GM18861 (cell line): ENCODE data around the gene ALPG.
"Not testable (repeated sequence)": the region's sequence is repeated elsewhere in the genome, so short reads cannot be mapped to it uniquely, and the experiment has no call there.

ENCODE experiments used
- ATAC-seq: cut with Tn5 transposase; IDR thresholded peaks from one replicate; pipeline ENCODE4 v1.9.1; 2021; ENCODE audit not compliant: unreplicated experiment

Gene ALPG

GRCh38 chr2:232418466-232419244 lies 12.0 kb downstream of the ALPG start:
- no peak for ATAC-seq

GRCh38 chr2:232419245-232420072 lies 12.8 kb downstream of the ALPG start:
- no peak for ATAC-seq

DNA sequence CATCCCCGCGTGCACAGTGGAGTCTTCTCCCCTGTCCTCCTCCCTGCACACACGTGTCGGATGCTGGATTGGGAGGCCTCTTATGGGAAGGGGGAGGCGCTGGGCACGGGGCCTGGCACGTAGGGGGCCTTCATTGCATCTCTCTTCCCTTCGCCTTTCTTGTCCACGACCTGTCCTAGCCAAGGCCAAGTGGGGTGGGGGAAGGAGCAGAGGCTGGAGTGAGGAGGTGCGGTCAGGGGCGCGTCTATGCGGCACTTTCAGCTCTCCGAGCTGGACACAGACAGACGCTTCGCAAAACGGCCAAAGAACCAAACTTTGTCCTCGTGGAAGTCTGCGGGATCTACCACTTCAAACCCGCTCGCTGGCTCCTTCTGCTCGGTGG lies 13.4 kb downstream of the ALPG start:
- no peak for ATAC-seq

DNA sequence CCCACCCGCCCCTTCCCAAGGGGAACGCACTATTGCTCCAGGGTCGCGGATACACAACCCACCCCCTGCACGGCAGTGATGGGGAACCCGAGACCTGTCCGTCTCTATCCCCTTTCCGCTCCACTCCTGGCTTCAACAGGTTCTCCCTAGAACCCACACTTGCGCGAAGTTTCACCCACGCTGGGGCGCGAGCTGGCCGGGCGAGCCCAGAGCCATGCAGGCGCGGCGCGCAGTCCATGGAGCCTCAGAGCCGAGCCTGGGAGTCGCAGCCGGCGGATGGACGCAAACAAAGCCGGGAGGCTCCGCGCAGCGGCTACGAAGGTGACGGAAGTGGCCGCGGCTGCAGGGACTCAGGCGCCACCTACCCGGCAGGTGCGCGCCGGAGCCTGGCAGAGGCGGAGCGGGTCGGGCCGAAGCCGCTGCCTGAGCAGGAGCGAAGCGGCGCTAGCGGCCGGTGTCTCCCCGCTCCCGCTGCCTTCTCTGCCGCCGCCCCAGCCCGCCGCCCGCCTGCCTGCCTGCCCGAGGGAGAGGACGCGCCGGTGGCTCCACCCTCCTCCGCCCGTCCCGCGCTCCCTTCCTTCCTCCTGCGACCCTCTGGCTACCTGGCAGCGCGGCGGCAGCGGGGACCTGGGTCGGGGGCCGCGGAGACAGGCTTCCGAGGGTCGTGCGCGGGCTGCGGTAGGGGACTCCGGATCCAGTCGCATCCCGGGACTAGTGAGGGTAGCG lies 14.0 kb downstream of the ALPG start:
- ATAC-seq, result no peak

DNA sequence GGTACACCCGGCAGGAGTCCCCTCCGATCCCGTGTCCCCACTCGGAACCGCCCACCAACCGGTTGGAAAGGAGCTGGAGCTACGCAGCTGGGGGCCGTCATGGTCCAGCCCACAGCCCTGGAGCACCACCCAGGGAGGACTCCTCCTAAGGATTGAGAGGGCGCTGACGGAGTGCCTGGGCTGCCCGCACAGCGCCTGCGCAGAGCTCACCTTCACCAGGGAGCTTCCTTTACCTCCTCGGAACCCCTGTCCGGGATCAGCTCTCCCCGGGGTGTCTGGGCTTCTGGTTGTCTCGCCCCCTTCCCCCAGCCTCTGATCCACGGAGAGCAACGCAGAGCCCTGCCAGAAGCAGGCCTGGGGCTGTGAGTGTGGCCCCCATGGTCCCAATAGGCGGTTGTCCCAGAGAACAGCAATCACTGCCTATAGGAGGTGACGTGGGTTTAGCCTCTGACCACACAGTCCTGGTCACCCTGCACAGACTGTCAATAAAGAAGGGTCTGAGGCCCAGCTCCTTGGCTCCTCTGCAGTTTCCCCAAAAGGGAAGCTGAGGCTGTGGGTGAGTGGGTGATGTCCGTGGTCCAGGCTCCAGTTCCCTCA lies 14.6 kb downstream of the ALPG start:
- ATAC-seq, result no peak

DNA sequence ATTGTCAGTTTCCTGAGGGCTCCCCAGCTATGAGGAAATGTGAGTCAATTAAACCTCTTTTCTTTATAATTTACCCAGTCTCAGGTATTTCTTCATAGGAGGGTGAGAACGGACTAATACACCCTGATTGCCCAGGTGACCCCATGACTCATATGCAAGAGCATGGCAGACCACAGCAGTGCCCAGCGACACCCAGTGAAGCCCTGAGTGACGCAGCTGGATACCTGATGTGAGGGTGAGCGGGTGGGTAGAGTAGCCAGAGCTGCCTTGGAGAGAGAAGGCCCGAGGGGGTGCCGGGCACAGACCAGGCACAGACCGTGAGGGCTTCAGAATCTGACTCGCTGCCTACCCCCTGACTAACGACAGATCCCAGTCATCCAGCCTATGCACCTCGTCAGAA lies 15.4 kb downstream of the ALPG start:
- ATAC-seq, result no peak

GRCh38 chr2:232422996-232423395 lies 16.4 kb downstream of the ALPG start:
- ATAC-seq, result not testable (repeated sequence)

DNA sequence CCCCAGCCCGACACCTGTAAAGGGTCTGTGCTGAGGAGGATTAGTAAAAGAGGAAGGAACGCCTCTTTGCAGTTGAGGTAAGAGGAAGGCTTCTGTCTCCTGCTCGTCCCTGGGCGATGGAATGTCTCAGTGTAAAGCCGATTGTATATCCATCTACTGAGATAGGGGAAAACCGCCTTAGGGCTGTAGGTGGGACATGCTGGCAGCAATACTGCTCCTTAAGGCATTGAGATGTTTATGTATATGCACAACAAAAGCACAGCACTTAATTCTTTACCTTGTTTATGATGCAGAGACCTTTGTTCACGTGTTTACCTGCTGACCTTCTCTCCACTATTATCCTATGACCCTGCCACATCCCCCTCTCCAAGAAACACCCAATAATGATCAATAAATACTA lies 16.8 kb downstream of the ALPG start:
- not testable (repeated sequence) for ATAC-seq

DNA sequence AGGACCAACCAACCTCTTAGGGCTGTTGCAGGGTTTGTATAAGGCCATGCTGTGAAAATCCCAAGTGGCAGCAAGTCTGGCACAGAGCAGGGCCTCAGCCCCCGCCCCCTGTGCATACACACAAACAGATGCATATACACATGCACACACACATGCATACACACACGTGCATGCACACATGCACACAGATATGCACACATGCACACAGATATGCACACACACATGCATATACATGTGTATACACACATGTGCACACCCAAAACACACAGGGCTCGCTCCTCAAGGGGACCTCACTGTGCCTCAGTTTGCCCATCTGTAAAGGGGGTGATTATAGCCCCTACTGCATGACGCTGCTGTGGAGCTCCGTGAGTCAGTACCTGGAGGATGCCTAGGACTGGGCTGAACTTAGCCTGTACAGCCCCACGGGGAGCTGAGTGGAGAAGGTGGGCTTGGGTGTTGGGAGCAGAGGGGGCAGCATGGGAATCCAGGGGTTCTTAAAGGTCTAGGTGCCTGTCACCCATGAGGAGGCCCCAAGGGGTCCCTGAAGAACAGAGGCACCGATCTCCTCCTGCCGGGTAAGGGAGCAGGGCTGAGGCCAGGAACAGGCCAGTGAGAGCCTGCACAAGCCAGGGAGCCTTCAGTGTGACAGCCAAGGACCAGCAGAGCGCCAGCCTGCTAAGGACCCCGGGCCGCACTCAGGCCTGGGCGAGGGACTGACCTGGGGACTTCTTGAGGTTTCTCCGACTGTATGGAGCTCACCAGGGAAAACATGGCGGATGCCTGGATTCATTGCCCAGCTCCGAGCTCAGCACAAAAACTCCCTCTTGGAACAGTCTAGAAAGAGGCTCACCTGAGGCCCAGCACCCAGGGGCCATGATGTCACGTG lies 25.3 kb downstream of the ALPG start:
- ATAC-seq, result no peak

- no peak for ATAC-seq
These were observed 26.0 kb downstream of the ALPG start for GRCh38 chr2:232432598-232433184.

- ATAC-seq, result not testable (repeated sequence)
These were observed 27.0 kb downstream of the ALPG start for GRCh38 chr2:232433622-232434021.

- ATAC-seq, result no peak
These were observed 27.4 kb downstream of the ALPG start for GRCh38 chr2:232434091-232434490.

DNA sequence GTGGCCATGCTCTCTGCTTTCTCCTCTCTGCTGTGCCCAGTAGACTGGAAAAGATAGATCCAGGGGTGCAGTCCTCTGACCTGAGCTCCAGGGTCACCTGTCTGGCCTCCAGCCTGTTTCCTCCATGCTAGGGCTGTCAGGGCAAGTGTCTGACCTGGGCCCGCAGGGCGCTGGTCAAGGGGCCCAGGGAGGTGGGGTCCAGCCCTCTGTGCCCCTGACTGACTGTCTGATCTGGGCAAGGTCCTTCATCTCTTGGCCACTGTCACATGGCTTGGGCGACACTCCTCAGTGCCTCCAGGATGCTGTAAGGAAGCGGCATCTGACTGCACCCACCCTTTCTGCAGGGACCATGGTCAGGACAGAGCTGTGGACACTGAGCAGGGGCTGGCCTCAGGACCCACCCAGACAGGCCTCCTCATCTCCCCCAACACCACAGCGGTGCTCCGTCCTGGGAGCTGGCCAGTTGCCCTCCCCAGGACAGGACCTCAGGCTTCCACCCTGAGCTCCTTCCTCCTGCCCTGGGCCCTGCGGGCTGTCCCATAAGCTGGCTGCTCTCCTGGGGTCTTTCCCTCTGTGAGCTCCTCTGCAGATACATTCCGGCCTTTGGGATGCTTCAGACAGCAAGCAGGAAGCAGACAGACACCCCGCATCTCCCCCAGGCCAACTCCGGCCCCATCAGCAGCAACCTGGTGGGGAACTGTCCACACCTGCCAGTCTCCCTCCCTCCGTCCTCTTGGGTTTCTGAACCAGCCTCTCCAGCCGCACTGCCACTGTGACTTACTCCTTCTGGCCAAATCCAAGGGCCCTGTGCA lies 28.1 kb downstream of the ALPG start:
- no peak for ATAC-seq

GRCh38 chr2:232435375-232435648 lies 28.7 kb downstream of the ALPG start:
- ATAC-seq, result no peak

- no peak for ATAC-seq
These were observed 29.2 kb downstream of the ALPG start for GRCh38 chr2:232435805-232436204.

- no peak for ATAC-seq
These were observed 29.9 kb downstream of the ALPG start for GRCh38 chr2:232436381-232437194.

DNA sequence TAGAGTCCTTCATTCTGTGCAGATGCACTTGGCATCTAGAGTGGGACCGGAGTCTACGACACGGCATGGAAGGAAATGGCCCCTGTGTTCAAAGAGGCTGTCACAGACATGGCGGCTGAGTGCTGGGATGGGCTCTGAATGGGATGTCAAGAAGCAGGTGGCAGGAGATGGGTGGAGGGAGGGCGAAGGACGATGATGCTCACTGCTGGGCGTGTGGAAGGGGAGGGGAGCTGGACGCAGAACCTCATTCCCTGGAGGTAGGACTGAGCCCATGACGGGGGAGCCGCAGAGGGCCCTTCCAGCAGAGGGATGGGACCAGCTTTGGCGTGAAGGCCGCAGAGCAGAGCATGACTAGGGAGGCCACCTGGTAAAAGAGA lies 30.5 kb downstream of the ALPG start:
- no peak for ATAC-seq

DNA sequence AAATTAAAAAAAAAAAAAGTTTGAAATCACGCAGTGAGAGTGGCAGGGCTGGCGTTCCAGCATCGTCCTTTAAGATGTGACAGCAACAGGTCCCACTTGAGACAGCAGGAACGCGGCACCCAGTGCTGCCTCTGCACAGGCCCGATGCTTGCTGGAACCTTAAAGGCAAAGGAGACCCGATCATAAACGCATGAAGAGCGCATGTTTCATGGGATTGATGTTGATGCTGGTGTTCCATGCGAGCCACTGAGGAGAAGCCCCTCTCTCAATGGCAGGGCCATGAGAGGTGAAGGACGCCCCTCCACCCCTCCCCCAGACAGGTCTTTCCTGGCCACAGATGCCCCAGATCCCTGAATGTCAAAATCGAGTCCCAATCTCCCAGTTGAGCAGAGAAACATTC lies 31.4 kb downstream of the ALPG start:
- no peak for ATAC-seq
